Measurements from ENCODE around the gene UIMC1.
A peak's percentile ranks its signal among the peaks of the same experiment; 100 is the strongest.
"Not testable (repeated sequence)": the region's sequence is repeated elsewhere in the genome, so short reads cannot be mapped to it uniquely, and the experiment has no call there.

The UIMC1 gene

DNA sequence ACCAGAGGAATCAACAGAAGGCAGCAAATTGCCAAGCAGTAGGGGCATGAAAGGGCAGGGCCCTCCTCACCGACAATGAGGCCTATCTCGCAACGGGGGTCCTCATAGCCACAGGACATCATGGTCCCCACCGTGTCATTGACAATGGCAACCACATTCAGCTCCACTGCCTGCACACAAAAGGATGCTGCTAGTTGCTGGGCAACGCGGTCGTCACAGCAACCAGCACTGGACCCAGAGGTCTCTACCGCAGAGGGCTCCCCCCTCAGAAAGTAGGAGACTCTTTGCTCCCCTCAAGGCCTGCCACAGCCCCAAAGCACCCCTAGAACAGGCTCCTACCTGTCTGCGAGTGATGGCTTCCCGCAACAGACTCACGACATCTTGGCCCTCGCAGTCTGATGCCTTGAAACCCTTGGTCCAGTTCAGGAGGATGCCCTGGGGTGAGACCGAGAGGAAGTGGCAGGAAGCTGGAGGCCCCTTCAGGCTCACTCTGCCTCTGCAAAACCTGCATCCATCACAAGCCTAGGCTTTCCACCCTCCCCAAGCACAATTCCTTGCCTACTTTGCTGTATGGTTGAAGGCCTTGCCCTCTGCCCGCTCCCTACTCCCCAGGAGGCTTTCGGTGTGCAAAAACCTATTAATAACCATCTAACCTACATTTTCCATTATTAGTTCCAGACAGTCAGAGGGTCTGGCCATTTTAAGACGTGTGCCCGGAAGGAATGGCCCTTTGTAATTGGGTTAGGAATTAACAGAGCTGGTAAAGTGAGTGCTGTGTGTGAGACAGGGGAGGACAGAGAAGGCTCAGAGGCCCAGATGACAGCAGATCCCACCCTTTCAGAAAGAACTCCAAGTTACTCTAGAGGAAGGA is 122.6 kb downstream of the UIMC1 start:
- DNase-seq (ENCODE audit: low spot score): no peak

DNA sequence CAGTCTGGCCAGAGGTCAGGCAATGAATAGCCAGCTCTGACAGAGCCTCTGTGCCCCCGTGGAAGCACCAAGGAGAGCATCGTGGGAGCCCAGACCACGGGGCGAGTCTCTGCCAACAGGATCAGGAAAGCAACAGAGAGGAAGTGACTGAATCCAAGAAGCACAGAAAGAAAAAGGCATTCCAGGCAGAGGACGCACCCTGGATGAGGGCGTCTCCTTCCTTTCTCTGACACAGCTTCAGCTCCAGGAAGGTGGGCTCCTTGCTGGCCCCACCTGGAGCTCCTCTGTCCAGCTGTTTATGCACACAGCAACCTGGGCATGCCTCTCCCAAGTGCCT is 124.0 kb downstream of the UIMC1 start:
- DNase-seq (ENCODE audit: low spot score): no peak

DNA sequence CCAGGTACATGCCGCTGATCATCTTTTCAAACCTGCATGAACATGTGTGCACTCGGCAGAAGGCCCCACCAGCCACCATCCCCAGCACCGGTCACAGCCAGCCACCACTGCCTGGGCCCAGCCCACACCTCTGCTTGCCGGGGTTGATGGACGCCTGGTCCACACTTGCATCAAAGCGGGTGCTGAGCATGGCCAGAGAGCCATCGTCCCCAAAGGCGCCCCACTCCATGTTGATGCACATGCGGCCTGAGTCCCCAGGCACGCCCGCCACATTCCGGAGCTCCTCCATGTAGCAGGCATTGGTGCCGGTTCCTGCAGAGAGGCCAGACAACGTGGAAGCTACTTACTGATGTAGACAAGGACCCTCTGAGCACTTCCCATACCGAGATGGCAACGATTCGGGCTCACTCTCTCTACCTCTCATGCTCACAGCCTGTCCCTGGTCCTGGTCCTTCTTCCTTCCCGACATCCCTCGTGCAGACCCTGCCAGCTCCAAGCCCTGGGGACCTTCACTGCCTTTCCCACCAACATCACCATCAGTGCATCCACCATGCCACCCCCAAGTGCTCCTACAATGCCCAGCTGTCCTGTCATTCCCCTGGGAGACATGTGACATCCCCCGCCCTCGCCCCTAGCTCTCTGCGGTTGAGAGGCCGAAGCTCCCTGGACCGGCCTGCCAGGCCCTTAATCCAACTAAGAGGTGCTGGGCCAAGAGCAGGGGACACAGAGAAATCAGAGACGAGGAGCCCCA is 124.6 kb downstream of the UIMC1 start:
- no peak for DNase-seq (ENCODE audit: low spot score)

DNA sequence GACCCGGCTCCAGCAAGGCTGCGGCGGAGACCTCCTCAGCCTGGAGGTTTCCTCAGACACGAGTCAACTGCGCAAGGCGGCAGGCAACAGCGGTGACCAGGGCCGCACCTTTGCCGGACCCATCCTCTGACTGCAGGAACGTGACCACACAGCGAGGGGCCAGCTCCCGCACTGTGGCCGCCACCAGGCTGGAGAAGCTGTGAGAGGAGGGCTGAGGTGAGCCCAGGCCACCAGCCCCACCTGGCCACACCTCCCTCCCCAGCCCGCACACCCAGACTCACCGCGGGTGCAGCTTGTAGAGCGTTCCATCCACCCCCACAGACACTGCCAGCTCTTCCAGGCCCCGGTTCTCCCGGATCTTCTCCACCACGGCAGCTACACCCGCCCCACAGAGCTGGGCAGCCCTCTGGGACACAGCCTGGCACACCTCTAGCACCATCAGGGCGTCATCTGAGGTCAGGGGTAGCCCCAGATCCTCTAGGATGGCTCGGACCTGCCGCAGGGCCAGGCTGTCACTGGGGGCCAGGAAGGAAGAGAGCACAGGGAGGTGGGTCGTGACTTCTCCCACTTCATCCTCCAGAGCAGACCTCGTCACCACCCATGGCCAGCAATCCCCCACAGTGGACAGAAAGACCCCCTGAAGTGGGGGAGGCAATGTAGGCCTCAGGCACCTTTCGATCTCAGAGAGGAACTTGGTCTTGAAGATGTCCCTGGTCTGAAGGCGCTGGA is 125.4 kb downstream of the UIMC1 start:
- DNase-seq (ENCODE audit: low spot score): no peak

DNA sequence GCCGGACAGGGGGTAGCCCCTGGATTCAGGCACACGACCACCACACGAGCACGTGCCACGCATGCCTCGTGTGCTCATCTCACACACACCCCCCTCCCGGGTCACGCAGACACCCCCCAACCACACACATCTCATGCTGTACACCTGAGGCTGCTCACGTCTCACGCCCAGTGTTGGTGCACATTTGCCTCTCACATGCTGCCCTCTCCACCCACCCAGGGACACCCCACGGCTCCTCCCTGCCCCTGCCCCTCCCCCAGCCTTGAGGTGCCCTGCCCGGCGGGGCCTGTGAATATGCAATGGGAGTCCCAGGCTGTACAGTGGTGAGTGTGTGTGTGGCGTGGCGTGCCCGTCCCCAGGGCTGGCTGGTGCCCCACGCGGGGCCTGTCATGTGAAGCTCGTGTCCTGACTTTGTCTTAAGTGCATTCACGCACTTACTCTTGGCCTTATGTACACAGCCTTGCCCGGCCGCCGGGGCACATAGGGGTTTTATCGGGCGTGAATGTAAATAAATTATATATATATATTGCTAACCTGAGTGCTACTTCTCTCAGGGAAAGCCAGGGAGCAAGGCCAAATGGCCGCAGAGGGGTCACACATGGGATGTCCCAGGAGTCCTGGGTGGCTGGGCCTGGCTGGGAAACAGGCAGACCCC is 126.1 kb downstream of the UIMC1 start:
- DNase-seq (ENCODE audit: low spot score): no peak

DNA sequence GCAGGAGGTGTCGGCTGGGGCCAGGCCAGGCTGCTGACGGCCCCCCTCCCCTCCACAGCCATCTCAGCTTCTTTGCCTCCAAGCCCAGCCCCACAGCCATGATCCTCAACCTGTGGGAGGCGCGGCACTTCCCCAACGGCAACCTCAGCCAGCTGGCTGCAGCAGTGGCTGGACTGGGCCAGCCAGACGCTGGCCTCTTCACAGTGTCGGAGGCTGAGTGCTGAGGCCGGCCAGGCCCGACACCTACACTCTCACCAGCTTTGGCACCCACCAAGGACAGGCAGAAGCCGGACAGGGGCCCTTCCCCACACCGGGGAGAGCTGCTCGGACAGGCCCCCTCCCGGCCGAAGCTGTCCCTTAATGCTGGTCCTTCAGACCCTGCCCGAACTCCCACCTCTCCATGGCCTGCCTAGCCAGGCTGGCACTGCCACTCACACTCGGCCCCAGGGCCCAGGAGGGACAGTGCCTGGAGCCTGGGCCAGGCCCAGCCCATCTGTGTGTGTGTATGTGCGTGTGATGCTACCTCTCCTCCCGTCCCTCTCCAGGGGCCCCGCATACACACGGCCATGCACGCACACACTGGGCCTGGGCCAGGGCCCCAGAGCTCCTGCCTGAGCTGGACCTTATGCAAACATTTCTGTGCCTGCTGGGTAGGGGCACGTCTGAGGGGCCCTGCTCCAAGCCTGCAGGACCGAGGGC is 126.8 kb downstream of the UIMC1 start:
- no peak for DNase-seq (ENCODE audit: low spot score)

DNA sequence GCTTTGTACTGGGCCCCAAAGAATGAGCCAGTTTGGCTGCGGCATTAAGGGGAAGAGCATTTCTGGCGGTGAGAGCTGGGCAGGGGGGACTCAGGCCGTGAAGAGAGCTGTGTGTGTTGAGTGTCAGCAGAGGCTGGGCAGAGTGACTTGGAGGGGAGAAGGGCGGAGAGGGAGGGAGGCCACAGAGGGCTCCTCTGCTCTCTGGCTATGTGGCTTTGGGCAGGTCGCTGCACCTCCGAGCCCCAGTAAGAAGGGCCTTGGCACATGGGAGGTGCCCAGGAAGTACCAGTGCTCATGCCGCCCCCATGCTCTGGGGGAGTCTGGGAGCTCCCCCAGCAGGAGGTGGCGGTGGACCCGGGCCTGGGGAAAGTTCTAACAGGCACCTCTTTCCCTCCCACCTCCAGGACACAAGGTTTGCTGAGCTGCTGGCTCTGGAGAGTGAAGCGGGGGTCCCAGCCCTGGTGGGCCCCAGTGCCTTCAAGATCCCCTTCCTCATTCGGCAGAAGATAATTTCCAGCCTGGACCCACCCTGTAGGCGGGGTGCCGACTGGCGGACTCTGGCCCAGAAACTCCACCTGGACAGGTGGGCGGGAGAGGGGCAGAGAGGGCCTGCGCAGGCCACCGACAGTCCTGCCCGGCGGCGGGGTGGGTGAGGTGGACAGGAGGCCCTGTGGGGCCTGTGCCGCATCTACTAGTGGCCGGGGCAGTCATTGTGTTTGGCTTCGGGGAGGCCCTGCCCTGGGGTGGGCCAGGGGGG is 127.5 kb downstream of the UIMC1 start:
- no peak for DNase-seq (ENCODE audit: low spot score)

DNA sequence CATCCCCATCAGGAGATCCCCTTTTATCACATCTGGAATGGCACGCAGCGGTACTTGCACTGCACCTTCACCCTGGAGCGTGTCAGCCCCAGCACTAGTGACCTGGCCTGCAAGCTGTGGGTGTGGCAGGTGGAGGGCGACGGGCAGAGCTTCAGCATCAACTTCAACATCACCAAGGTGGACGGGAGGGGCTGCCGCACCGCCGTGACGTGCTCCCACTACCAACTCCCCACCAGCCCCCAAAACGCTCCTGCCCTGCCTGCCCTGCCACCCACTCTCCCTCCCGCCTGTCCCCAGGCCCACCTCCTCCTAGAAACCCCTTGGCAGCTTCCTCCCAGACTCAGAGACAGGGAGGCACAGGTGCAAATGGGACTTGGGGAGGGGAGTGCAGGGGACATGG is 128.1 kb downstream of the UIMC1 start:
- DNase-seq (ENCODE audit: low spot score): no peak

DNA sequence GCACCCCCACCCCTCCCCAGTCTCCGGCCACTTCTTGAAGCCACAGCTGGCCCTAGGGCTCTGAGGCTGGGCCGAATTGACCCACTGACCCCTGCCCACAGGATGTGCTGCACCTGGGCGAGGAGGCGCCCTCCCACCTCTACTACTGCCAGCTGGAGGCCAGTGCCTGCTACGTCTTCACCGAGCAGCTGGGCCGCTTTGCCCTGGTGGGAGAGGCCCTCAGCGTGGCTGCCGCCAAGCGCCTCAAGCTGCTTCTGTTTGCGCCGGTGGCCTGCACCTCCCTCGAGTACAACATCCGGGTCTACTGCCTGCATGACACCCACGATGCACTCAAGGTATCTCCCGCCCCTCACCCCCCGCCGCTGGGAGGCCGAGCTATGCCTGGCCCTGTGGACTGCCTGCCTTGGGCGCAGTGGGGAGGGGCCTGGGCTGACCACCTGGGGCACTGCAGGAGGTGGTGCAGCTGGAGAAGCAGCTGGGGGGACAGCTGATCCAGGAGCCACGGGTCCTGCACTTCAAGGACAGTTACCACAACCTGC is 128.7 kb downstream of the UIMC1 start:
- DNase-seq (ENCODE audit: low spot score): no peak

DNA sequence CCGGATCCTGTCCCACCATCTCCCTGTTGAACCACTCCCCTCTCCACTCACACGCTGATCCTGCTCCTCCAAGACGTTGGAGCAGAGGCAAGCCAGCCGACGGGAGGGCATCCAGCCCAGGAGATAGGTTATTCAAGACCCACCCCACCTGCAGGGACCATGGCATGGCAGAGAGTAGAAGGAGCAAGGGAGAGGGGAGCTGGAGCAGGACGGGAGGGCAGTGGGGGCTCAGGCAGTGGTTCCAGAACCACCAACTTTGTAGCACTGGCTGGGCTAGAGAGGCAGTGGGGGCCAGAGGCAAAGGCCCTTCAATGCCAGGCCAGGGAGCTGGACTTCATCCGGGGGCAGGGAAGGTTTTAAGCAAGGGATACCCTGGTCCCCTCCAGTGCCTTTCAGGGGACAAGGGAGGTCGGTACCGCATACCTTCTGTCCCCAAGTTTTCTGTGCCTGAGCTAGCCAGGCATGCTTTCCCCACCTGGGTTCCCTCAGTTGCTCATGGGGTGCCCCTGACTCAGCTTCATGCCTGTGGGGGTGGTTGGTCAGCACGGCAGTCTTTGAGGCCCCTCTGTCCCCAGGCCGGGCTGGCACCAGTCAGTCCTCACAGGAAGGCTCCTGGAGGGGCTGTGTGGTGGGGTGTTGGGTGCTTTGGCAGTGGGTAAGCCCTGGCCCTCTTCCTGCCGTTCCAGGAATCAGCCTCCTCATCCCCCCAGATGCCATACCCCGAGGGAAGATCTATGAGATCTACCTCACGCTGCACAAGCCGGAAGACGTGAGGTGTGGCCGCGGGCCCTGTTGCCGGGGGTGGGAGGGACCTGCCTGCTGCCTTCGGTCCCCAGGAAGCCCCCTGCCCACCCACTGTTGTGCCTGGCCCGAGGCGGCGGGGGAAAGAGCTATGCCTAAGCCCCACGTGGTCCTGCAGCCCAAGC is 129.8 kb downstream of the UIMC1 start:
- no peak for DNase-seq (ENCODE audit: low spot score)

DNA sequence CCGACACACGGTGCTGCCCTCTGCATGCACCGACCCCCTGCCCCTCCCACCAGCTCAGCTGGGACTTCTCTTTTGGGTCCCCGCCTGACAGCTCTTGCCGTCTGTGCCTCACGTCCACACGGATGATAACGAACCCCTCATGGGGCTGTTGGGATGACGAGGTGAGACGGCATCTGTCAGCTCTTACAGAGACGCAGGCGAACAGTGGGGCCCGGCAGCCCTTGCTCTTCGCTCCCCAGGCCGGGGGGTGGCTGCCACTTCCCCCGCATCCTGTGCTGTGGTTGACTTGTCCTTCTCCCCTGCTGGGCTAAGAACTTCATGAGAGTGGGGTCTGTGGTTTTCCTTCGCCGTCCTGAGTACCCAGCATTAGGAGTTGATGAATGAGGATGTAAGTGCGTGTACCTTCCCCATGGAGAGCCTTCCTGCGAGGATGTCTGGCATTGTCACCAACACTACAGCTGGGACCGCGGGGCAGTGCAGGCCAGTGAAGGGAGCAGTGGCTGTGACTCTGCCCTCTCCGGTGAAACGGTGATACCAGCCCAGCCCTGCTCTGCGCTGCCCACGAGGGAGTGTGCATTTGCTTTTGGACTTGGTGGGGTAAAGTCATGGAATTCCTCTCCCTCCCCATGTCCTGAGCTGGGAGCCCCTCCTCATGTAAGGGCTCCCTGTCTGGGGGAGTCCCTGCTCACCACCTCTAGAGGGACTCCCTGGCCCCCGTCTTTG is 130.6 kb downstream of the UIMC1 start:
- DNase-seq (ENCODE audit: low spot score): no peak

DNA sequence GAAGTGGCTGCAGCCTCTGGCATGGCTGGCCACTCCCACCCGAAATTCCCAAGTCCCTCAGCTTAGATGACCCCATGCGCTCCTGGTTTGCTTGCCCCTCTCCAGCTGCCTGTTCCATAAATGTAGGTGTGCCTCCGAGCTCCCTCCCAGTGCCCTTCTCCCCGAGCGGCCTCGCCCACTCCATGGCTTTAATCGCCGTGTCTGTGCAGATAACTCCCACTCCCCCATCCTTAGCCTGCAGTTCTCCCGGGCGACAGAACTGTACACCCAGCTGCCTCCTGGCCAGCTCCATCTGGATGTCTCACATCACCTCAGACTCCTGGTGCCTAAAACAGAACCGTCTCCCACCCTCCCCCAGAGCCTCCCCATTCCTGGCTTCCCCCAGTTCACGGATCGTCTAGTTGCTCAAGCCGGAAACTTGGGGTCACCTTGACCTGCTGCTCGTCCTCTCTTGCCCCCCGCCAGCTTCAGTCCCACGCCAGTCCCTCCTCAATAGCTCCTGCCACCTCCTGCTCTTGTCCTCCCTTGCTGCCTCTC is 131.5 kb downstream of the UIMC1 start:
- DNase-seq (ENCODE audit: low spot score): no peak

DNA sequence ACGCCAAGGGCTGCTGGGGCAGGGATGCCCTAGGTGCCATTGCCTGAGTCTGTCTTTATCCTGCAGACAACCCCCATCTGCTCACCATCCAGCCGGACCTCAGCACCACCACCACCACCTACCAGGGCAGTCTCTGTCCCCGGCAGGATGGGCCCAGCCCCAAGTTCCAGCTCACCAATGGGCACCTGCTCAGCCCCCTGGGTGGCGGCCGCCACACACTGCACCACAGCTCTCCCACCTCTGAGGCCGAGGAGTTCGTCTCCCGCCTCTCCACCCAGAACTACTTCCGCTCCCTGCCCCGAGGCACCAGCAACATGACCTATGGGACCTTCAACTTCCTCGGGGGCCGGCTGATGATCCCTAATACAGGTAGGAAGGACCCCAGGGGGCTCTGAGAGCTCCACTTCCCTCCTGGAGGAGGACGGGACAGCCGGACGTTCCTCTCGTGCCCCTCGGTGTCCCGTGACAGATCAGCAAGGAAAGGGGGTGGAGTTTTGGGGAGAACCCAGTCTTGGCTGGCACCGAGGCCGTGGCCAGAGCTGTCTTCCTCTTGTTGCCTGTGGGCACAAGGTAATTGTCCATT is 132.3 kb downstream of the UIMC1 start:
- DNase-seq (ENCODE audit: low spot score): no peak

DNA sequence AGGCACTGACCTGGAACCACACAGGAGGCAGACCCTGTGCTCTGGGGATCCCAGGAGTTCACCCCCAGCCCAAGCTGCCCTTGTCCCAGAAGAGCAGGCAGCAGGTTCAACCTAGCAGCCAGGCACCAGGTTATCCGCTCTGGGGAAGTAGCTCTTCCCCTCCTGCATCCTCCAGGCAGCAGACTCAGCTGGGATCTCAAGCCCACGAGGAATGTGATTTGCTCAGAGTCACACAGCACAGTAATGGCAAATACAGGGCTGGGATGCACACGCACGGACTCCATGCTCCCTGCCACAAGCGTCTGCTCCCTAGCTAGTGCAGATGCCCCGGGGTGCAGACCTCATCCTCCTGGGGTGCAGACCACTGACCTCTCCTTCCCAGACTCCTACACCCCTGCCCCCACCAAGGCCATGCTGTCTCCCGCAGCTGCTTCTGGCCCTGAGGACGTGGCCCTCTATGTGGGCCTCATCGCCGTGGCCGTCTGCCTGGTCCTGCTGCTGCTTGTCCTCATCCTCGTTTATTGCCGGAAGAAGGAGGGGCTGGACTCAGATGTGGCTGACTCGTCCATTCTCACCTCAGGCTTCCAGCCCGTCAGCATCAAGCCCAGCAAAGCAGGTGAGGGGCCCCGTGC is 132.9 kb downstream of the UIMC1 start:
- DNase-seq (ENCODE audit: low spot score): no peak

DNA sequence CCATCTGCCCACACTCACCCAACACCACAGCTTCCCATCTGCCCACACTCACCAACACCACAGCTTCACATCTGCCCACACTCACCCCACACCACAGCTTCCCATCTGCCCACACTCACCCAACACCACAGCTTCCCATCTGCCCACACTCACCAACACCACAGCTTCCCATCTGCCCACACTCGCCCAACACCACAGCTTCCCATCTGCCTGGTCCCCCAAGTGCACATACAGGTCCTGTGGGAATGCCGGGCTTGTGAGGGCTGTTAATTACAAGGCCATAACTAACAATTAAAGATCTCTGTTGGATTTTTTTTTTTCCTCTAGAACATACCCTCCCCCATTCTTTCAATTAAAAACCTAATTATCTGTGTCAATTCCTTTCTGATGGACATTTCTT is 133.6 kb downstream of the UIMC1 start:
- DNase-seq (ENCODE audit: low spot score): not testable (repeated sequence)

DNA sequence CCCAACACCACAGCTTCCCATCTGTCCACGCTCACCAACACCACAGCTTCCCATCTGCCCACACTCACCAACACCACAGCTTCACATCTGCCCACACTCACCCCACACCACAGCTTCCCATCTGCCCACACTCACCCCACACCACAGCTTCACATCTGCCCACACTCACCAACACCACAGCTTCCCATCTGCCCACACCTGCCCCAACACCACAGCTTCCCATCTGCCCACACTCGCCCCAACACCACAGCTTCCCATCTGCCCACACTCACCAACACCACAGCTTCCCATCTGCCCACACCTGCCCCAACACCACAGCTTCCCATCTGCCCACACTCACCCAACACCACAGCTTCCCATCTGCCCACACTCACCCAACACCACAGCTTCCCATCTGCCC is 134.0 kb downstream of the UIMC1 start:
- DNase-seq (ENCODE audit: low spot score): not testable (repeated sequence)

DNA sequence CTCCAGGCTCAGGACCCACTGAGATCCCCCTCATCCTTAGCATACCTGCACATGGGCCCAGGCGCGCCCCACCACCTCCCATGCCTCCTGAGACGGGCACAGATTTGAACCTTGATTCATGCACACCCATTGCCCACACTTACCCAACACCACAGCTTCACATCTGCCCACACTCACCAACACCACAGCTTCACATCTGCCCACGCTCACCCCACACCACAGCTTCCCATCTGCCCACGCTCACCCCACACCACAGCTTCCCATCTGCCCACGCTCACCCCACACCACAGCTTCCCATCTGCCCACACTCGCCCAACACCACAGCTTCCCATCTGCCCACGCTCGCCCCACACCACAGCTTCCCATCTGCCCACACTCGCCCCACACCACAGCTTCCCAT is 135.9 kb downstream of the UIMC1 start:
- not testable (repeated sequence) for DNase-seq (ENCODE audit: low spot score)

DNA sequence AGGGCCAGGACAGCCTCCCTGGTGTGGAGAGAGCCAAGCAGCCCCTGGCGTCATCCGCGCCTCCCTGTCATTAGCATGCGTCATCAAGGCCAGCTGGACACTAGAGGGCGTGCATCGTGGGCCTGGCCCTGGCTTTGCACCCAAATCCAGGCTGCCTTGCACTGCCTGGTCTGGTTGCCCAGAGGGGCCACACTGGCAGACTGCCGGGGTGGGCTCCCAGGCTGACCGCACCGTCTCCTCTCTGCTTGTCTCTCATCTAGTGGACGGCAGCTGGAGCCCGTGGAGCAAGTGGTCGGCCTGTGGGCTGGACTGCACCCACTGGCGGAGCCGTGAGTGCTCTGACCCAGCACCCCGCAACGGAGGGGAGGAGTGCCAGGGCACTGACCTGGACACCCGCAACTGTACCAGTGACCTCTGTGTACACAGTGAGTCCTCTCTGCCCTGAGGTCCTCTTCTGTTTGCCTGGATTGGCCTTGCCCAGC is 136.4 kb downstream of the UIMC1 start:
- peak; percentile 91 for DNase-seq (ENCODE audit: low spot score)

Data from iPS-NIHi11 (cell line).